ENCODE results near the gene PRKCE.

DNA sequence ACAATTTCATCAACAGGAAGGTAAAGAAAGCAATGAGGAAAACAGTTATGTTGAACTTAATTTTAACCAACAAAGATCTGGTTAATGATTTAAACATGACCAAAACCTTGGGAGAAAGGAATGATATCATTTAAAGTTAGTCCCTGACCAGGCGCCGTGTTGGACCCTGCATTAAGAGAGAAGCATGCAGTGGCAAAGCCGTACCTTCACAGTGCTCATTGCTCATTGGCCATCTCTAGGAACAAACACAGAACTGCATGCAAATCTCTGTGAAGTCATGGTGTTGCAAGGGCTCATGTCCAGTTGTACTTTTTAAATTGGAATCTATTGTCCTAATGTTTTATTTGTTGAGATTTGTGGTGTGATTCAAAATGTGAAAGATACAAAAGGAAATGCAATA is 28.4 kb upstream of the PRKCE start:
- TF ChIP-seq POLR2AphosphoS5 (IDR thresholded peaks at IDR 0.05; ENCODE audit: borderline replicate concordance, low read depth, low read length) (no peak), EZH2 (IDR thresholded peaks at IDR 0.05) (no peak)
